Thyroid gland (tissue), 4 donors: ENCODE results near the gene MRAP.

Experiments
- POLR2A ChIP-seq, 2 donors: fragments of 450-650 bp; IDR thresholded peaks; one replicate each; pipeline ENCODE4 v1.6.1; 2017; ENCODE audit warnings: antibody characterized with exemption in 2 of 2, mild to moderate bottlenecking in 2 of 2, moderate library complexity in 1 of 2
- TF ChIP-seq, protein P1 (sequence below), 6 experiments: fragments of 200-600 bp in 3 of 6; fragments of 450-650 bp in 3 of 6; sonication (generic) in 3 of 6; IDR thresholded peaks; one replicate each; pipeline ENCODE4 v1.5.1; 2016 to 2019; ENCODE audit warnings: antibody characterized with exemption in 6 of 6, mild to moderate bottlenecking in 2 of 6, inconsistent platforms in 1 of 6, moderate library complexity in 1 of 6

- TF ChIP-seq, protein P1, sequence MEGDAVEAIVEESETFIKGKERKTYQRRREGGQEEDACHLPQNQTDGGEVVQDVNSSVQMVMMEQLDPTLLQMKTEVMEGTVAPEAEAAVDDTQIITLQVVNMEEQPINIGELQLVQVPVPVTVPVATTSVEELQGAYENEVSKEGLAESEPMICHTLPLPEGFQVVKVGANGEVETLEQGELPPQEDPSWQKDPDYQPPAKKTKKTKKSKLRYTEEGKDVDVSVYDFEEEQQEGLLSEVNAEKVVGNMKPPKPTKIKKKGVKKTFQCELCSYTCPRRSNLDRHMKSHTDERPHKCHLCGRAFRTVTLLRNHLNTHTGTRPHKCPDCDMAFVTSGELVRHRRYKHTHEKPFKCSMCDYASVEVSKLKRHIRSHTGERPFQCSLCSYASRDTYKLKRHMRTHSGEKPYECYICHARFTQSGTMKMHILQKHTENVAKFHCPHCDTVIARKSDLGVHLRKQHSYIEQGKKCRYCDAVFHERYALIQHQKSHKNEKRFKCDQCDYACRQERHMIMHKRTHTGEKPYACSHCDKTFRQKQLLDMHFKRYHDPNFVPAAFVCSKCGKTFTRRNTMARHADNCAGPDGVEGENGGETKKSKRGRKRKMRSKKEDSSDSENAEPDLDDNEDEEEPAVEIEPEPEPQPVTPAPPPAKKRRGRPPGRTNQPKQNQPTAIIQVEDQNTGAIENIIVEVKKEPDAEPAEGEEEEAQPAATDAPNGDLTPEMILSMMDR (IDR thresholded peaks at IDR 0.05) = no peak
- TF ChIP-seq POLR2A (IDR thresholded peaks at IDR 0.05) = no peak
Observed at GRCh38 chr21:32249511-32250280, 49.0 kb upstream of the MRAP start.
